RCC 7860 (cell line): ENCODE measurements around the gene CCNT2.
"Not testable (repeated sequence)": the region's sequence is repeated elsewhere in the genome, so short reads cannot be mapped to it uniquely, and the experiment has no call there.

Source experiments
- DNase-seq: peaks from one replicate; pipeline ENCODE4 v3.0.0-alpha.2; 2015; ENCODE audit warnings: low spot score
- FAIRE-seq: peaks from 2 replicates; lab custom pipeline; 2012; peaks lifted over from hg19 to GRCh38; lab: Jason Lieb, UNC

Gene CCNT2

DNA sequence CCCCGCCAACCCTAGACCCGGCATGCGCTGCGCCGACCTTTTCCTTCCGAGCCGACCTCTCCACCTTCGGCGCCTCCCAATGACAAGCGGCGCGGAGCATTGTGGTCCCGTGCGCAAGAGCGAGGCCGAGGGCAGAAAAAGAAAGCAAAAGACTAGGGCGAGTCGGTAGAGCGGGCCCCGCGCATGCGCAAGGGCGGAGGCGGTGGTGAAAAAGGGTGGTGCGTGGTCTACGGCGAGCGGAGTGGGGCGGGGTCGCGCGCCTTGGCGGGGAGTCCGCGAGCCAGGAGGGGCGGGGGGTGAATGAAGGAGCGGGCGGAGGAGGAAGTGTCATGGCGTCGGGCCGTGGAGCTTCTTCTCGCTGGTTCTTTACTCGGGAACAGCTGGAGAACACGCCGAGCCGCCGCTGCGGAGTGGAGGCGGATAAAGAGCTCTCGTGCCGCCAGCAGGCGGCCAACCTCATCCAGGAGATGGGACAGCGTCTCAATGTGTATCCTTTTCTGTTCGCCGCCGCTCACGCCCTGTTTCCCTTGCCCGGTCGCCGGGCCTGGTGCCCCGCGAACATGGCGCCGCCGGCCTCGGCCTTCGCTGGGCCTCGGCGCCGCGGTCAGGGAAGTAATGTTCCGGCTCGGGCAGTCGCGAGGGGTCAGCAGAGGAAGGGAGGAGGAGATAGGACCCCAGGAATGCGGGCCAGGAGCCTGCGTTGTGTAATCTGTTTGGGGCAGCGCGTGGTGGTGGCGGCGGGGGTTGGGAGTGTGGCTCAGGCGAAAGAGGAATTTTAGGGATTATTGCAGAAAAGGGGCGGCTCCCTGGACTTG is at the start of gene CCNT2:
CCNT2 (plus strand) TSS at position 297 of the 815 bp plus-strand sequence; CDS start at position 330, 33 bp downstream.
- DNase-seq (peak; percentile 98), FAIRE-seq (peak; percentile 84)

DNA sequence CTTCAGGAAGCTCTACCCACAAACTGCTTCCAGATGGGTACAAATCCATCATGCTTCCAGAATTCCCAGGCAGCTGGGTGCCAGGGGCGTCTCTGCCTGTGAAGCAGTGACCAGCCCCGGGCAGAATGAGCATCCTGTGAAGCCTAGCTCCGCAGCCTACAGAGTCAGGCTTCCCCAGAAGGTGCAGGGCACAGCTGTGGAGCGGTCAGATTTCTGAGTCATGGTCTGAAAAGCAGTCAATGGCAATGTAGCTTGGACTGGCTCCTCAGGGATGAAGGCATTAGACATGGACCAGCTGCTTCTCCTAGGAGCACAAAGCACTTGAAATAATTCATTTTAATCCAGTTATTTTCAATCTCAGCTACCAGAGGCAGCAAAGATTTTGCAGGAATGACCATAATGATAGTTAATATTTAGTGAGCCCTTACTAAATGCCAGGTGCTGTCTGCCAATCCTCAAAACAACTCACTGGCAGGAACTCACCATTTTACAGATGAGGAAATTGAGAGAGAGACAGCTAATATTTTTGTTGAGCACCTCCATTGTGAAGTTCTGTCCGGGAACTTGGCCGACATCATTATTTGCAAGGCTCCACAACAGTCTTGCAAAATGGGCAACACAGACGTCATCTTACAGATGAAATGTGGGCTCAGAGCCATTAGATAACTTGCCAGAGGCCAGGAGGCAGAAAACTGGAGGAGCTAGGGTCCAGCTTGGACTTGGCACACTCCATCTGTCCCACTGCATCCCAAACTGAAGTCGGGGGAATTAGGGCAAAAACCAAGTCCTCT is 48.5 kb upstream of the CCNT2 start:
- DNase-seq (no peak), FAIRE-seq (no peak)

DNA sequence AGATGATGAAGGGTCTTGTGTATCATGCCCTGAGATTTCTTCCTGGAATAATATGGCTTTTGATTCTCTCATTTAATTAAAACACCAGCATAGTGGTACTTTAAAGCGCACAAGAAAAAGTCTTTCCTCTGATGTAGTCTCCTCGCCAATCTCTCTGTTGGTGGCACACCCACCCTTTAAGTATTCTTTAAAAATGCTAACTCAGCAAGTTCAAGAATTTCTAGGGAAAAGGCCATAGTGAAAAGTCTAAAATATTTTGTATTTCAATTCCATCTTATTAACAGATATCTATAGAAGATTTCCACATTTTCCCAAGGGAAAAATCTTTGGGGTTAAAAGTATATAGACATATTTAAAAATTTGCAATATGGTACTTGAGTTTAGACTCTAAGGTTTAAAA is 45.5 kb upstream of the CCNT2 start:
- DNase-seq (no peak), FAIRE-seq (no peak)

DNA sequence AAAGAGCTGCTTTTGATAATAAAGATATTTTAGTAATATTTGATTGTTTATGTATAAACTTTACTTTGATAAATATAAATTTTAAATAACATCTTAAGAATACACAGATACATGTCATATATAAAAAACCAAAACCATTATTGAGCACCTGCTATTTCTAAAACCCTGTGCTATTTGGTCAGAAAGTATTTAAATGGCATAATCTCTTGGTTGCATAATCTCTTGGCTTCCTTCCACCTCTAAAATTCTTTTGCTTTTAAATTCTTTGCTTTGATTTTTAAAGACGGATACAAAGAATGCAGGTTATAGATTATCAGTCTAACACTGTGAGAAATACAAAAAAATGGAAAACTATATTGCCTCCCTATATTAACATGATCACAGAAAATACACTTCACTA is 43.3 kb upstream of the CCNT2 start:
- FAIRE-seq, result no peak
- DNase-seq, result no peak

DNA sequence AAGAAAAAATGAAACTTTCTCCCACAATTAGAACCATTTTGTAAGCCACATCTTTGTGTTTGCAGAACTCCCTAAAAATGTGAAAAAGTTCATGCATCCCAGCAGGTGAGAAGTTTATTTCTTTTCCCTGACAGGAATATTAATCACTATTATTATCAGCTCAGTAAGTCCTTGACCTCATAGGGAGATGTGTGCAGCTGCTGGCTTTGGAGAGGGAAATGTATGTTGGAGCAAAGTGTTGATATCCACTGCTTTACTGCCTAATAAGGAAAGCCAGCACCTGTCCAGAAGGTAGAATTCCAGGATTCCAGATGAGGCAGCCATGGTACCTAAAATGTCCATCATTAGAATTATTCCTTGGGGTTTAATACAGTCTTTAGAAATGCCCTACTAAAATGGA is 35.8 kb upstream of the CCNT2 start:
- DNase-seq (no peak), FAIRE-seq (no peak)

DNA sequence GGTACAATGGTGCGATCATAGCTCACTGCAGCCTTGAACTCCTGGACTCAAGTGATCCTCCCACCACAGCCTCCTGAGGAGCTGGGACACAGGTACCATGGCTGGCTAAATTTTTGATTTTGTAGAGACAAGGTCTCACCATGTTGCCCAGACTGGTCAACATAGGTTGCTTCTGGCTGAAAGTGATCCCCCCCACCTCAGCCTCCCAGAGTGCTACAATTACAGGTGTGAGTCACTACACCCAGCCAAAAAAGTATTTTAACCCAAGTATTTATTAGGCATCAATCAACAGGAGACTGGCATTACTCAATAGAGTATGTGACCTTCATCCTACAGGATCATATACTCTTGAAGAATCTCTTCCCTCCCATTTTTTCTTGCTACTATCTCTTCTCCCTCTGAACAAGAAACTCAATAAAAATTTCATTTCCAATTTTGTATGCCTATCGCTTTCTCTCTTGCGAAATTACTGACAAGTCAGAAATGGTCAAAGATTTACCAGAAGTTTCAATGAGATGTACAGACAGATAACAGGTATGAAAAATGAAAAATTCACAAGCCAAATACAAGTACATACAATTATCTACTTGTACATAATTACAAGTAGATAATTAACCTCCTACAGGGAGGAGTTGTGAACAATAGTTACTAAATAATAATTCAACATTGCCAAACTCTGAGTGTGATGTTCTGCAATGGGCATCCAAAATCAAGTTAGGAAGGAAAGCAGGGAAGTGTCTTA is 34.9 kb upstream of the CCNT2 start:
- DNase-seq (no peak), FAIRE-seq (no peak)

DNA sequence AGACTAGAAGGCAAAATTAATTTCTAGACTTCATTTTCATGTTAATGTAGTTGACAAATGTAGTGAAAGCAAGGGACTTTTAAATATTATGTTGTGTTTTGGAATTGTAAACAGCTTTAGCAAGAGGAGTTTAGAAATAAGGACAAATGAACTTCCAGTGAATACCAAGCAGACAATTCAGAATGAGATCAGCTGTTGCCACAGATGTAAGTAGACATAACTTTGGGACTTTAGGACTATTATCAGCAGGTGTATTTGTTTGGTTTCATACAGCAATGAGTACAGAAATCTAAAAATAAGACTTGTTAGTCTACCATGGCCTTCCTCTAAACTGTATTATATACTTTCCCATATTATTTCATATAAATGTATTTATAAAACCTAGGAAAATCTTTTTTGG is 34.2 kb upstream of the CCNT2 start:
- DNase-seq (no peak), FAIRE-seq (no peak)

DNA sequence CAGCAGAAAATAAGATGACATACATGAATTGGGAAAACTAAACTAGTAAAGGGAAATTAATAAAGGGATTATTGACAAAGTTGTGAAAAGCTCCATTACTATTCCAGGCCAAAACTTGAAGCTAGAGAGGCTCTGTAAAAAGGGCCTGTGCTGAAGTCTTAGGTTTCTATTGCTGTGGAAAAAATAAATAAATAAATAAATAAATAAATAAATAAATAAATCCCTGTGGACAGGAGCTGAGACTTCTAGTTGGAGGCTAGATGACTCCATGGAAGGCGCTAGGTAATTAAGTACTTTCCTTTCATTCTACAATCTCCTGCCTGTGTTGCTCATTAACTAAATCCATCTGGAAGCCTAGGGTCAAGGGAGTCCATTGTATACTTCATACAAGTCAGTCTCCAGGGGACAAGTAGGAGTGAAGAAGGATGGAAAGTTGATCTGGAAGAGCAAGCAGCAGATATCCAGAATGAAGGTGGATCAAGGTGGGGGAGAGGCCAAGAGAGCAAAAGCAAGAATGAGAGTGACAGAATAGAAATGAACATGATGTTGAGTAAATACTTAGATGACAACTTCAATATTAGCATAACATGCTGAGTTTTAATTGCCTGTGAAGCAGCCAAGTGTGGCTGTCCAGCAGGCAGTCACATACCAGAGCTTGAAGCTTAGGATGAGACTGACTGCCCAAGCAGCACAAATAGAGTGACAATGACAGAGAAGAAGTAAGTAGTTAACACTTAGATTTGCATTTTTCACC is 26.2 kb upstream of the CCNT2 start:
- FAIRE-seq, result no peak

DNA sequence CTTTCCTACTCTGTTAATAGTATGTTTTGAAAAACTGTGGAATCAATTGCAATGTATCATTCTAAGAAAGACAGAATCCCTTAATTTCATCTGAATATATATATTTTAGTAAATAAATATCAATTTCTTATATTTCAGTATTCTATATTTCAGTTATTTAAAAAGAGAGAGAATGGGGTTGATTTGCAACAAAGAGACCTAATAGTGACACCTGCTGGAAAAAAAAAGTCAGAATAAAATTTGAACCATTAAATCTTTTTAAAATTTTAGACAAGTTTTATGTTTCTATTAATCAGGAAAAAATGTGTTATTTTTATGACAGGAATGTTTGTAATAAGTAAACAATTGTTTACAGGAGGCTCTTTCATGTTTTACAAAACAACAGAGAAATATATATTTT is 20.7 kb upstream of the CCNT2 start:
- FAIRE-seq (peak; percentile 94), DNase-seq (peak; percentile 42)

More for the DNA sequence above, 26.2 kb upstream of the CCNT2 start:
- no peak for DNase-seq

DNA sequence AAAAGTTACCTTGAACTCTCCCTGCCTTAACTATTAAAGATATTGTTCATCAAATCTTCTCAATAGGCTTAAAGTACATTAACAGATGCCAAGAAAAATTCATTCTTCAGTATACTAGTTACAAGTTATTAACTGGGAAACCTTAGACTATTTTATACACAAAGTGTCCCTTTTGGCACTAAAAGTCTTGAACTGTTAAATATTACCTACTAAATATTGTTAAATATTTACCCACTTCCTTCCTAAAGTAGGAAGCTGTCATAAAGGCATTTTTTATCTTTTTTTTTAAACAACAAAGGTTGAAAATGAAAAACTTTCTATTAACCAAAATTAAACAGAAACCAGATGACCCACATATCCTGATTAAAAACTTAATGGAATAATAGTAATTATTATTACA is 19.4 kb upstream of the CCNT2 start:
- FAIRE-seq (peak; percentile 77), DNase-seq (no peak)

DNA sequence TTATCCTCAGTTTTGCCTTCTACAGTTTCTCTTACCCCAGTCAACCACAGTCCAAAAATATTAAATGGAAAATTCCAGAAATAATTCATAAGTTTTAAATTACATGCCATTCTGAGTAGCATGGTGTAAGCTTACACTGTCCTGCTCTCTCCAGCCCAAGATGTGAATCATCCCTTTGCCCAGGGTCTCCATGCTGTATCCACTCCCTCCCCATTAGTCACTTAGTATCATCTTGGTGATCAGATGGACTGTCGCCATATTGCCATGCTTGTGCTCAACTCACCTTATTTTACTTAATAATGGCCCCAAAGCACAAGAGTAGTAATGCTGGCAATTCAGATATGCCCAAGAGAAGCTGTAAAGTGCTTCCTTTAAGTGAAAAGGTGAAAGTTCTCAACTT is 18.5 kb upstream of the CCNT2 start:
- no peak for DNase-seq
- FAIRE-seq, result peak; percentile 11

DNA sequence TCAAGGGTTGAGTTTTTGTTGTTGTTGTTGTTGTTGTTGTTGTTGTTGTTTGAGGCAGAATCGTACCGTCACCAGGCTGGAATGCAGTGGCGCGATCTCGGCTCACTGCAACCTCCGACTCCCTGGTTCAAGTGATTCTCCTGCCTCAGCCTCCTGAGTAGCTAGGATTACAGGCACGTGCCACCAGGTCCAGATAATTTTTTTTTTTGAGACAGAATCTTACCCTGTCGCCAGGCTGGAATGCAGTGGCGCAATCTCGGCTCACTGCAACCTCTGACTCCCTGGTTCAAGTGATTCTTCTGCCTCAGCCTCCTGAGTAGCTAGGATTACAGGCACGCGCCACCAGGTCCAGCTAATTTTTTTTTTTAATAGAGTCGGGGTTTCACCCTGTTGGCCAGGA is 14.9 kb upstream of the CCNT2 start:
- not testable (repeated sequence) for FAIRE-seq, DNase-seq

DNA sequence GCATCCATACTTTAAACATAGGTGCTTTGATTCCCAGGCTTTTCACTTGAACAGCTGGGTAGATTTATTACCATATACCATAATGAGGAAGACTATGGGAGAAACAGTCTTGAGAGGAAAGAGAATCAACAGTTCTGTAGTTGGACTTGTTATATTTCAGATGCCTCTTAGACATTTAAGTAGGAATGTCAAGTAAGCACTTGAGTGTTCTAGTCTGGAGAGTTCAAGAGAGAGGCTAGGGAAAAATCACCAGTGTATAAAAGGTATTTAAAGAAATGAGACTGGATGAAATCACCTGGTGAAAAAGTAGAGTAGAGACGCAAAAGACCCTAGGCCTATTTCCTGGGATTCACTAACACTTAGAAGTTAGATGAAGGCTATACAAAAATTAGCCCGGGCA is 13.5 kb upstream of the CCNT2 start:
- no peak for FAIRE-seq

DNA sequence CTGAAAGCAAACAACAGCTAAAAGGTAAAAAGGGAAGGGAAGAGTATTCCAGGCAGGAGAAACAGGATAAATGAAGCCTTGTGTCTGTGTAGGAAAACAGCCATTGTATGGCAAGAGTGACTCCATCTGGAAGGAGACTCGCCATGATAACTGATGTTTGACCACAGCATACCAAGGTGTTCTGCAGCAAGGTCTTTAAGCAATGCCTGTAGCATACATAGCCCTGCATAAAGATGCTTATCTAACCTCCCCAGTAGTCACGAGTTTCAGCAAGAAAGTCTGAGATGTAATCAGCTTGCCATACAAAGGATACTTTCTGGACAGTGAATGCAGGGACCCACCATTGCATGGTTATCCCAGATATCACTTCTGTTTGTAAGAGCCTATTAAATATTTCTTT is 11.9 kb upstream of the CCNT2 start:
- DNase-seq, result no peak
- no peak for FAIRE-seq

More for the DNA sequence above, 13.5 kb upstream of the CCNT2 start:
- DNase-seq, result no peak

DNA sequence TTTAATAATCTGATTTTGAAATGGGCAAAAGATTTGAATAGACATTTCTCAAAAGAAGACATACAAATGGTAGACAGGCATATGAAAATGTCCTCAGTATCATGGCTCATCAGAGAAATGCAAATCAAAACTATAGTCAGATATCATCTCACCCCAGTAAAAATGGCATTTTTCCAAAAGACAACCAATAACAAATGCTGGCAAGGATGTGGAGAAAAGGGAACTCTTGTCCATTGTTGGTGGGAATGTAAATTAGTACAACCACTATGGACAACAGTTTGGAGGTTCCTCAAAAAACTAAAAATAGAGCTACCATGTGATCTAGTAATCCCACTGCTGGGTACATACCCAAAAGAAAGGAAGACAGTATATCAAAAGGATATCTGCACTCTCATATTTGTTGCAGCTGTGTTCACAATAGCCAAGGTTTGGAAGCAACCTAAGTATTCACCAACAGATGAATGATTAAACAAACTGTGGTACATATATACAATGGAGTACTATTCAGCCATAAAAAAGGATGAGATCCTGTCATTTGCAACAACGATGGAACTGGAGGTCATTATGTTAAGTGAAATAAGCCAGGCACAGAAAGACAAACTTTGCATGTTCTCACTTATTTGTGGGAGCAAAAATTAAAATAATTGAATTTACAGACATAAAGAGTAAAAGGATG is 11.0 kb upstream of the CCNT2 start:
- FAIRE-seq, DNase-seq: not testable (repeated sequence)

DNA sequence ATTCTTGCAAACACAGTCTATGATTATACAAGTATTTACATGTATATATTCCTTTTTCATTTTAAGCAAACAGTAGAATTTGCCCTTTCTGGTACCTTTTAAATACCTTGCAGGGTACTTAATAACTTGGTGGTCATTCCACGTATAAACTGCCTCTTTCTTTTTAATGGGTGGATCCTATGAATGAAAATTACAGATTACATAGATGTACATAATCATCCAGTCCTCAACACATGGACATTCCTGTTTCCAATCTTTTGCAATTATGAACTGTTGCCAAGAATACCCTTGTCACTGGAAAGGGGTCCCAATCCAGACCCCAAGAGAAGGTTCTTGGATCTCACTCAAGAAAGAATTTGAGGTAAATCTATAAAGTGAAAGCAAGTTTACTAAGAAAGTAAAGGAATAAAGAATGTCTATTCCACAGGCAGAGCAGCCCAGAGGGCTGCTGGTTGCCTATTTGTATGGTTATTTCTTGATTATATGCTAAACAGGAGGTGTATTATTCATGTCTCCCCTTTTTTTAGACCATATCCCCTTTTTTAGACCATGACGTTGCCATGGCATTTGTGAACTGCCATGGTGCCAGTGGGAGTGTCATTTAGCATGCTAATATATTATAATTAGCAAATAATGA is 7.7 kb upstream of the CCNT2 start:
- no peak for FAIRE-seq
- no peak for DNase-seq

DNA sequence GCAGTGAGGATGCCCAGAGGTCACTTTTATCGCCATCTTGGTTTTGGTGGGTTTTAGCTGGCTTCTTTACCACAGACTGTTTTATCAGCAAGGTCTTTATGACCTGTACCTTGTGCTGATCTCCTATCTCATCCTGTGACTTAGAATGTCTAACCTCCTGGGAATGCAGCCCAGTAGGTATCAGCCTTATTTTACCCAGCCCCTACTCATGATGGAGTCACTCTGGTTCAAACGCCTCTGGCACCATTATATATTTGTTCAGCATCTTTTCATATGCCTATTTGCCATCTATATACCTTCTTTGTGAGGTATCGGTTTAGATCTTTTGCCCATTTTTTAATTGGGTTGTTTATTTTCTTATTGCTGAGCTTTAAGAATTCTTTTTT is 7.2 kb upstream of the CCNT2 start:
- FAIRE-seq (no peak), DNase-seq (no peak)

DNA sequence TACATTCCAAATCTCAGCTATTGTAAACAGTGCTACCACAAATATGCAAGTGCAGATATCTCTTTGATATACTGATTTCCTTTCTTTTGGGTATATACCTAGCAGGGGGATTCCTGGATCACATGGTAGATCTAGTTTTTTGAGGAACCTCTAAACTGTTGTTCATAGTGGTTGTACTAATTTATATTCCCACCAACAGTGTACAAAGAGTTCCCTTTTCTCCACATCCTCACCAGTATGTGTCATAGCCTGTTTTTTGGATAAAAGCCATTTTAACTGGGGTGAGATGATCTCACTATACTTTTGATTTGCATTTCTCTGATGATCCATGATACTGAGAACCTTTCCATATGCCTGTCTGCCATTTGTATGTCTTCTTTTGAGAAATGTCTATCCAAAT is 6.3 kb upstream of the CCNT2 start:
- no peak for DNase-seq
- no peak for FAIRE-seq

DNA sequence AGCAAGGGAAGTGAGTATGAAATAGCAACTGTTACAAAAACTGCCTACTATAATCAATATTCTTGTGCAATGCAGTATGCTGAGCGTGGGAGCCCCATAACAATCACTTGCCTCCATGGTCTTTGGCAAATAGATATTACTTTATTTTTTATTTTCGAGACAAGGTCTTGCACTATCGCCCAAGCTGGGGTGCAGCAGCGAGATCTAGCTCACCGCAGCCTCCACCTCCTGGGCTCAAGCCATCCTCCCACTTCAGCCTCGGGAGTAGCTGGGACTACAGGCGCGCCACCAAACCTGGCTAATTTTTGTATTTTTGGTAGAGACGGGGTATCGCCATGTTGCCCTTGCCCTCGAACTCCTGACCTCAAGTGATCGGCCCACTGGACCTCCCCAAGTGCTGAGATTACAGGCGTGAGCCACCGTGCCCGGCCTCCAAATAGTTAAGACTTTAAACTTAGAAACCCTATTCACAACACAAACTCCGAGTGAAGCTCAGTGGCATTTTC is 1.2 kb upstream of the CCNT2 start:
- FAIRE-seq (no peak), DNase-seq (no peak)
